Smooth muscle cell (in vitro differentiated cells): ENCODE results near the gene EHF. TPM values are rescaled to one million over a fixed set of nuclear protein-coding genes. Genes with fewer than 3 reads are reported as not detected.

ENCODE experiments used
- DNase-seq: peaks from one replicate; lab custom pipeline; 2025; ENCODE audit not compliant: unreplicated experiment; lab: John Stamatoyannopoulos, UW
- H2AFZ ChIP-seq: fragments of 200-600 bp; sonication (generic); 2 replicates; pipeline ENCODE4 v1.6.0; 2016; ENCODE audit warnings: antibody characterized with exemption, low read depth, mild to moderate bottlenecking
- H3F3A ChIP-seq: fragments of 200-600 bp; sonication (generic); 2 replicates; pipeline ENCODE4 v1.6.0; 2017; ENCODE audit warnings: antibody characterized with exemption, low read depth
- H3K27ac ChIP-seq: fragments of 200-600 bp; sonication (generic); 2 replicates; pipeline ENCODE4 v1.5.1; 2016; ENCODE audit warnings: low read depth, mild to moderate bottlenecking
- H3K27me3 ChIP-seq: fragments of 200-600 bp; sonication (generic); 2 replicates; pipeline ENCODE4 v1.6.1; 2016; ENCODE audit warnings: low read depth, mild to moderate bottlenecking
- H3K36me3 ChIP-seq: fragments of 200-600 bp; sonication (generic); 2 replicates; pipeline ENCODE4 v1.5.1; 2016; ENCODE audit warnings: low read depth
- H3K4me1 ChIP-seq: fragments of 200-600 bp; sonication (generic); 2 replicates; pipeline ENCODE4 v1.5.1; 2016; ENCODE audit warnings: low read depth
- H3K4me2 ChIP-seq: fragments of 200-600 bp; sonication (generic); 2 replicates; pipeline ENCODE4 v1.6.0; 2016; ENCODE audit warnings: mild to moderate bottlenecking
- H3K4me3 ChIP-seq: fragments of 200-600 bp; sonication (generic); 2 replicates; pipeline ENCODE4 v1.5.1; 2016; ENCODE audit warnings: mild to moderate bottlenecking
- H3K79me2 ChIP-seq: fragments of 200-600 bp; sonication (generic); 2 replicates; pipeline ENCODE4 v1.6.0; 2016; ENCODE audit warnings: low read depth, mild to moderate bottlenecking
- H3K9ac ChIP-seq: fragments of 200-600 bp; sonication (generic); 2 replicates; pipeline ENCODE4 v1.6.0; 2016; ENCODE audit warnings: low read depth
- H3K9me3 ChIP-seq: fragments of 200-600 bp; sonication (generic); replicated peaks from 2 replicates; pipeline ENCODE4 v1.5.1; 2016; ENCODE audit warnings: low read depth
- H4K20me1 ChIP-seq: fragments of 200-600 bp; sonication (generic); 2 replicates; pipeline ENCODE4 v1.6.0; 2016; ENCODE audit warnings: low read depth
- WGBS: methylation state at CpG from one replicate; pipeline ENCODE4 v1.1.7; 2016; ENCODE audit warnings: low lambda C conversion rate; 5-methylcytosine and 5-hydroxymethylcytosine counted together
- polyA plus RNA-seq: library from polyadenylated mRNA; unstranded; fragments of >200 nt; fragmentation: Nextera tagmentation; extraction: Ambion mirVana; gene quantifications from 2 replicates; pipeline ENCODE4 v1.2.1, GENCODE V29; 2016
- total RNA-seq: library from RNA; depleted of rRNA; stranded (reverse); fragments of >200 nt; gene quantifications from 2 replicates; pipeline ENCODE4 v1.2.3, GENCODE V29; 2014
- TF ChIP-seq, protein P1 (sequence below): fragments of 200-600 bp; sonication (generic); IDR thresholded peaks from 2 replicates; pipeline ENCODE4 v1.5.1; 2017; ENCODE audit warnings: borderline replicate concordance, mild to moderate bottlenecking, antibody characterized with exemption; ENCODE audit not compliant: insufficient read depth, poor library complexity, severe bottlenecking

Gene EHF
- total and polyA plus RNA-seq, 2 experiments from 2014 or later = 0.63 to 1.7 TPM

DNA sequence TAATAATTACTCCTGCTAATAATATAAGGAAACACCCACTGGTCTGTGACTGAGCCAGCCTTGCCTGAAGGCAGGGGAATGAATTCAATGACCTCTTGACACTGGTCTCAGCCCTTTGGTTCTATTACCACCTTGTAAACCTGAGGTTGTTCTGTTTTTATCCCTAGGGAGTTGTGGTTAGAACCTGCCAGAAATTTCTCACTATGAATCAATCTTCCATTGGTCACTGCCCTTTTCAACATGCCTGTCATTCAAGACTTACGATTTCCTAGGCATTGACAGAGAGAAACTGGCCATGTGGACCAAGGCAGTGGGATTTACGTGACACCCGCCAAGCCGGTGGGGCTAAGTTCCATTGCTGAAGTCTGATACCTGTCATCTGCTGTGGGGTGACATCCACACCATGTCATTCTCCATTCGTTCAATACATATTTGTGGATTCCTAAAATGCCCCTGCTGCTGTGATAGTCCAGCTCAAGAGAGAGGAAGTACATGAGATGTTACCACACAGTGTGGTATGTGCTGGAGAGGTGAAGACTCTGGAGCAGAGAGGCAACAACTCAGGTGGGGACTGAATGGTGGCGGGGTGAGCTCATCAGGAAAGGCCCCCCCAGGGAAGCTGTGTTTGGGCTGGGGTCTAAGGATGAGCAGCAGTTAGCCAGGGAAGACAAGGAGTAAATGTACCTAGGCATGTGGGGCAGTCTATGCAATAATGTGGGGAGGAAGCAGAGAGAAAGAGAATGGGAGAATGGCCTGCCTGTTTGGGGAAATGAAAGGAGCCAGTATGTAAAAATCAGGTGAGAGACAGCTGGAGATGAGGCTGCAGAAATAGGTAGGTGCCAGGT is 15.2 kb upstream of the EHF start:
- Histone ChIP-seq H3K79me2 (no peaks in the 10 kb centered on the region), H3K9me3 (no peaks in the 10 kb centered on the region), H3K4me2 (no peak overlapping the region), H3K4me1 (no peaks in the 10 kb centered on the region), H3K27me3 (no peaks in the 10 kb centered on the region), H3K36me3 (no peaks in the 10 kb centered on the region), H3K9ac (no peak overlapping the region), H4K20me1 (no peaks in the 10 kb centered on the region), H2AFZ (no peak overlapping the region), H3K4me3 (no peak overlapping the region), H3K27ac (no peak overlapping the region), H3F3A (no peaks in the 10 kb centered on the region)
- DNase-seq = no peak
- TF ChIP-seq, protein P1, sequence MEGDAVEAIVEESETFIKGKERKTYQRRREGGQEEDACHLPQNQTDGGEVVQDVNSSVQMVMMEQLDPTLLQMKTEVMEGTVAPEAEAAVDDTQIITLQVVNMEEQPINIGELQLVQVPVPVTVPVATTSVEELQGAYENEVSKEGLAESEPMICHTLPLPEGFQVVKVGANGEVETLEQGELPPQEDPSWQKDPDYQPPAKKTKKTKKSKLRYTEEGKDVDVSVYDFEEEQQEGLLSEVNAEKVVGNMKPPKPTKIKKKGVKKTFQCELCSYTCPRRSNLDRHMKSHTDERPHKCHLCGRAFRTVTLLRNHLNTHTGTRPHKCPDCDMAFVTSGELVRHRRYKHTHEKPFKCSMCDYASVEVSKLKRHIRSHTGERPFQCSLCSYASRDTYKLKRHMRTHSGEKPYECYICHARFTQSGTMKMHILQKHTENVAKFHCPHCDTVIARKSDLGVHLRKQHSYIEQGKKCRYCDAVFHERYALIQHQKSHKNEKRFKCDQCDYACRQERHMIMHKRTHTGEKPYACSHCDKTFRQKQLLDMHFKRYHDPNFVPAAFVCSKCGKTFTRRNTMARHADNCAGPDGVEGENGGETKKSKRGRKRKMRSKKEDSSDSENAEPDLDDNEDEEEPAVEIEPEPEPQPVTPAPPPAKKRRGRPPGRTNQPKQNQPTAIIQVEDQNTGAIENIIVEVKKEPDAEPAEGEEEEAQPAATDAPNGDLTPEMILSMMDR = no peak
- 96% methylated on average over 6 of the region's 6 CpGs for WGBS

DNA sequence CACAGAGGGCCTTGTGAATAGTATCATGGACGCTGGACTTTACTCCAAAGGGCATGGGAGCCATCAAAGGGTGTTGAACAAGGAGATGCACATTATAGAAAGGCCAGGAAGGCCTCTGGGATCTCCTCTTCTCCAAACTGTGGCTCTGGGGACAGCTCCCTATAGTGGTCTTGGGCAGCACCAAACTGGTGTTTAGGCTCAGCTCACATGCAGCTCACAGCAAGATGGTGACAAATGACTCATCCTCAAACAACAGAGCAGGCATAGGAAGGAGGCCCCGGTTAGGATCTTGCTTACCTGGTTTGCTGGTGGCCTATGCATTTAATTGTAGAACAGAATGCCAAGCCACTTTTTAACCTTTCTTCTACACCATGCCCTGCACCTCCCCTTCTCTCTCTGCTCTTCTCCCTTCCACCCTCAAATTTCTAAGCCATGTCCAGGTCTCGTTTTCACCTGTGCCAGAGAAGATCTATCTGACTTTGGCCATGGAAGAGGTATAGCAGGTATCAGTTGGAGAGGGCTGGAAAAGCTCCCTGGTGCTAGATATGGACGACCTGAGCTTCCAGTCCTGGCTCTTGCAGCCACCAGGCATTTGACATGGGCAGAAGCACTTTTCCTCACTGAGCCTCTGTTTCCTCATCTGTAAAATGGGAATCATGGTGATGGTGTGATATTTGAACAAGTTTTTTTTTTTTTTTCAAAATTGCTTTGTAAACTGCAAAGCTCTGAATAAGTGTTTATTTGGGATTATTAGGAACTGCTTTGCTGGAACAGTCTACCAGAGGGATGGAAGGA is 14.4 kb upstream of the EHF start:
- Histone ChIP-seq H3K79me2 (no peaks in the 10 kb centered on the region), H2AFZ (no peak overlapping the region), H3K36me3 (no peaks in the 10 kb centered on the region), H3K4me2 (no peak overlapping the region), H3K4me3 (no peak overlapping the region), H3K27ac (no peak overlapping the region), H4K20me1 (no peaks in the 10 kb centered on the region), H3K4me1 (no peaks in the 10 kb centered on the region), H3K9ac (no peak overlapping the region), H3K9me3 (no peaks in the 10 kb centered on the region), H3F3A (no peaks in the 10 kb centered on the region), H3K27me3 (no peaks in the 10 kb centered on the region)
- TF ChIP-seq, protein P1 = no peak
- WGBS = 64% methylated on average over 4 of the region's 4 CpGs
- DNase-seq = no peak

DNA sequence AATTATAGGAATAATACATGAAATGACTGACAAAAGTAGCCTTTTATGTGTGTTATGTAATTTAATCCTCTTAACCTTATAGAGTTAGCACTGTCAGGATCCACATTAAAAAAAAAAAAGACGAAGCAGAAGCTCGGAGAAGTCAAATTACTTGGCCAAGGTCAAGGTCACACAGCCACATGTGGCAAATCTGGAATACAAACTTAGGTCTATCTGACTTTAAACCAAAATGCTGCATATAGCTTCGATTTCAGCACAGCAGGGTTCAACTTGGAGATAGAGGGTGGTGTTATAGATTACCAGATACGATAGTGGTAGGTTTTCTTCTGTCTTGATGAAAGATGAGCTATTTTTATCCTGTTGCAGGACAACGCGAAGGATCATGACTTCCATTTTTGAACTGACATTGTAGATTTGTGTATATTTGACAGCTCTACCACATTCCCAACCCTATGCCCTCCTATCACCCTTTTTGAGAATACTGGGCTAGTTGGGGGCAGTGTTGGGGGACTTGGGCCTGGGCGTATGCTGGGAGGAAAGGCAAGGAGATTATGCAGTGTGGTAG is 11.6 kb upstream of the EHF start:
- Histone ChIP-seq H3K36me3 (no peaks in the 10 kb centered on the region), H3K9me3 (no peaks in the 10 kb centered on the region), H3K27ac (peak overlapping the region; percentile 93), H3K27me3 (no peaks in the 10 kb centered on the region), H3K79me2 (no peaks in the 10 kb centered on the region), H2AFZ (no peak overlapping the region), H3K4me3 (no peak overlapping the region), H3K4me2 (peak overlapping the region; percentile 43), H3K4me1 (no peaks in the 10 kb centered on the region), H3F3A (no peaks in the 10 kb centered on the region), H3K9ac (peak overlapping the region; percentile 55), H4K20me1 (no peaks in the 10 kb centered on the region)
- TF ChIP-seq, protein P1 = no peak
- DNase-seq = no peak
- 82% methylated on average over 7 of the region's 7 CpGs for WGBS
